HepG2 (cell line): Measurements from ENCODE around the gene ARHGAP45. TPM values are rescaled to one million over a fixed set of nuclear protein-coding genes. Genes with fewer than 3 reads are reported as not detected.

ENCODE experiments used
- ADNP ChIP-seq: sonication (generic); formaldehyde crosslinking; IDR thresholded peaks from 2 replicates; pipeline ENCODE4 v1.4.0; 2020; ENCODE audit warnings: missing genetic modification reagents
- CCDC6 ChIP-seq: sonication (generic); formaldehyde crosslinking; IDR thresholded peaks from 2 replicates; pipeline ENCODE4 v1.8.1; 2022; ENCODE audit warnings: mild to moderate bottlenecking, missing genetic modification reagents, moderate library complexity
- KLF15 ChIP-seq: sonication (generic); formaldehyde crosslinking; IDR thresholded peaks from 2 replicates; pipeline ENCODE4 v1.8.1; 2023; ENCODE audit warnings: borderline replicate concordance, mild to moderate bottlenecking, inconsistent platforms, missing genetic modification reagents, mixed read lengths
- MEIS2 ChIP-seq: sonication (generic); formaldehyde crosslinking; IDR thresholded peaks from 2 replicates; pipeline ENCODE4 v1.9.0; 2021; ENCODE audit warnings: mild to moderate bottlenecking, missing genetic modification reagents
- MLLT10 ChIP-seq: sonication (generic); formaldehyde crosslinking; IDR thresholded peaks from 2 replicates; pipeline ENCODE4 v1.4.0; 2020; ENCODE audit warnings: missing genetic modification reagents
- NFATC3 ChIP-seq: sonication (generic); formaldehyde crosslinking; IDR thresholded peaks from 2 replicates; pipeline ENCODE4 v1.5.1; 2020; ENCODE audit warnings: mild to moderate bottlenecking, missing genetic modification reagents
- NFE2 ChIP-seq: sonication (generic); formaldehyde crosslinking; IDR thresholded peaks from 2 replicates; pipeline ENCODE4 v1.4.0; 2020; ENCODE audit warnings: missing genetic modification reagents
- RFXANK ChIP-seq: IDR thresholded peaks from 2 replicates; pipeline ENCODE4 v1.6.1; 2016
- ZMYM3 ChIP-seq: sonication (generic); formaldehyde crosslinking; IDR thresholded peaks from 2 replicates; pipeline ENCODE4 v1.5.1; 2020; ENCODE audit warnings: mild to moderate bottlenecking, missing genetic modification reagents
- ZNF672 ChIP-seq: sonication (generic); formaldehyde crosslinking; IDR thresholded peaks from 2 replicates; pipeline ENCODE4 v1.8.1; 2022; ENCODE audit warnings: missing genetic modification reagents
- ZNF788 ChIP-seq: sonication (generic); formaldehyde crosslinking; IDR thresholded peaks from 2 replicates; pipeline ENCODE4 v1.5.0; 2020; ENCODE audit warnings: mild to moderate bottlenecking, missing genetic modification reagents, borderline replicate concordance
- polyA plus RNA-seq, 8 experiments: library from polyadenylated mRNA; depleted of rRNA in 3 of 8; stranded (reverse) in 7 of 8; unstranded in 1 of 8; fragments of >200 nt; fragmentation: Illumina TruSeq in 4 of 8; extraction: Trizol in 4 of 8; gene quantifications; 2 replicates each; pipeline versions ENCODE4 v1.2.1 to v1.2.3, GENCODE V29; 2011 to 2016; ENCODE audit warnings: low read depth in 4 of 8, missing spikeins in 1 of 8, mixed read lengths in 1 of 8; ENCODE audit not compliant: insufficient read depth in 1 of 8
- total RNA-seq, 5 experiments: library from RNA; depleted of rRNA; stranded (reverse); fragments of >200 nt; fragmentation: Illumina TruSeq; extraction: Trizol; gene quantifications; 2 replicates each; pipeline ENCODE4 v1.2.3, GENCODE V29; 2016; ENCODE audit warnings: low read depth in 1 of 5
- TF ChIP-seq, protein P1 (sequence below): sonication (generic); formaldehyde crosslinking; IDR thresholded peaks from 2 replicates; pipeline ENCODE4 v1.4.0; 2020; ENCODE audit warnings: missing genetic modification reagents, borderline replicate concordance
- TF ChIP-seq, protein P2 (sequence below): sonication (generic); formaldehyde crosslinking; IDR thresholded peaks from 2 replicates; pipeline ENCODE4 v1.5.0; 2020; ENCODE audit warnings: missing genetic modification reagents
- TF ChIP-seq, protein P3 (sequence below): conservative IDR thresholded peaks from 2 replicates; pipeline ENCODE4 v1.6.1; 2018; ENCODE audit warnings: missing genetic modification reagents
- TF ChIP-seq, protein P4 (sequence below): sonication (generic); formaldehyde crosslinking; IDR thresholded peaks from 2 replicates; pipeline ENCODE4 v1.5.0; 2020; ENCODE audit warnings: missing genetic modification reagents
- TF ChIP-seq, protein P5 (sequence below): sonication (generic); formaldehyde crosslinking; IDR thresholded peaks from 2 replicates; pipeline ENCODE4 v1.4.0; 2020; ENCODE audit warnings: missing genetic modification reagents

The ARHGAP45 gene
- total and polyA plus RNA-seq, 2 of the 13 experiments (the other 11 are each of a cell fraction or from before 2014, with no cell fraction given), result 0.84 to 32.0 TPM

DNA sequence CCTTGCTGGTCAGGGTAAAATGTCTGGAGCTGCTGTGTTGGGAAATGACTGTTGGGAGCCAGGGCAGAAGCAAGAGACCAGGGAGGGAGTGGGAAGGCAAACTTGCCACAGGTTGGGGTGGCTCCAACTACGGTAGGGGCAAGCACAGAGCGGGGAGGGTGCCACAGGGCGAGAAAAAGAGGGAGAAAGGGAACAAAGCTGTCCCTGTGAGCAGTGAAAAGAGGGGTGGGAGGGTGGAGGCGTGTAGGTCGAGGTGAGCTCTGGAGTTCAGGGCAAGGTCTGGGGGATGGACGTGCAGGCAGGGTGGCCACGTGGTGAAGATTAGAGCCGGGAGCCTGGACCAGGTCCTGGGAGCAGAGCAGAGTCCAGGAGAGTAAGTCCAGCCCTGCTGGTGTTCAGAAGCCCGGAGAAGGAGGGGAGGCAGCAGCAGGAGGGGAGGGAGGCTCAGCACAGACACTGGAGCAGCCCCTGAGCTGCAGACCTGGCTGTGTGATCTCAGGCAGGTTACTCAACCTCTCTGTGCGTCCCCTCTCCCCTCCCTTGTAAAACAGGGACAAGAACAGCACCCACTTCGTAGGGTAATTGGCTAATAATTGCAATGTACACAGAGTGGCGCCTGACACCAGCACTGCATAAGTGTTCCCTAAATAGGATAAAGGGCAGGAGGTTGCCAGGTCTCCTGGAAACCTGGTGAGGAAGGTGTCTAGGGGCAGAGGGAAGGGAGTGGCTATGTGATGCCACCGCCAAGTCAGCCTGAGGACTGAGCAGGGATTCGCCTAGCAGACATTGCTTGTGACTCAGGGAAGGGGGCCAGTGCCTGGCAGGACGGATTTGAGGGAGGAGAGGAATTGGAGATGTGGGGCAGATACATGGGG is 31.4 kb downstream of the ARHGAP45 start (continued):
- TF ChIP-seq, protein P1, sequence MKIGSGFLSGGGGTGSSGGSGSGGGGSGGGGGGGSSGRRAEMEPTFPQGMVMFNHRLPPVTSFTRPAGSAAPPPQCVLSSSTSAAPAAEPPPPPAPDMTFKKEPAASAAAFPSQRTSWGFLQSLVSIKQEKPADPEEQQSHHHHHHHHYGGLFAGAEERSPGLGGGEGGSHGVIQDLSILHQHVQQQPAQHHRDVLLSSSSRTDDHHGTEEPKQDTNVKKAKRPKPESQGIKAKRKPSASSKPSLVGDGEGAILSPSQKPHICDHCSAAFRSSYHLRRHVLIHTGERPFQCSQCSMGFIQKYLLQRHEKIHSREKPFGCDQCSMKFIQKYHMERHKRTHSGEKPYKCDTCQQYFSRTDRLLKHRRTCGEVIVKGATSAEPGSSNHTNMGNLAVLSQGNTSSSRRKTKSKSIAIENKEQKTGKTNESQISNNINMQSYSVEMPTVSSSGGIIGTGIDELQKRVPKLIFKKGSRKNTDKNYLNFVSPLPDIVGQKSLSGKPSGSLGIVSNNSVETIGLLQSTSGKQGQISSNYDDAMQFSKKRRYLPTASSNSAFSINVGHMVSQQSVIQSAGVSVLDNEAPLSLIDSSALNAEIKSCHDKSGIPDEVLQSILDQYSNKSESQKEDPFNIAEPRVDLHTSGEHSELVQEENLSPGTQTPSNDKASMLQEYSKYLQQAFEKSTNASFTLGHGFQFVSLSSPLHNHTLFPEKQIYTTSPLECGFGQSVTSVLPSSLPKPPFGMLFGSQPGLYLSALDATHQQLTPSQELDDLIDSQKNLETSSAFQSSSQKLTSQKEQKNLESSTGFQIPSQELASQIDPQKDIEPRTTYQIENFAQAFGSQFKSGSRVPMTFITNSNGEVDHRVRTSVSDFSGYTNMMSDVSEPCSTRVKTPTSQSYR (CRISPR knock-in tag), result no peak
- TF ChIP-seq, protein P2, sequence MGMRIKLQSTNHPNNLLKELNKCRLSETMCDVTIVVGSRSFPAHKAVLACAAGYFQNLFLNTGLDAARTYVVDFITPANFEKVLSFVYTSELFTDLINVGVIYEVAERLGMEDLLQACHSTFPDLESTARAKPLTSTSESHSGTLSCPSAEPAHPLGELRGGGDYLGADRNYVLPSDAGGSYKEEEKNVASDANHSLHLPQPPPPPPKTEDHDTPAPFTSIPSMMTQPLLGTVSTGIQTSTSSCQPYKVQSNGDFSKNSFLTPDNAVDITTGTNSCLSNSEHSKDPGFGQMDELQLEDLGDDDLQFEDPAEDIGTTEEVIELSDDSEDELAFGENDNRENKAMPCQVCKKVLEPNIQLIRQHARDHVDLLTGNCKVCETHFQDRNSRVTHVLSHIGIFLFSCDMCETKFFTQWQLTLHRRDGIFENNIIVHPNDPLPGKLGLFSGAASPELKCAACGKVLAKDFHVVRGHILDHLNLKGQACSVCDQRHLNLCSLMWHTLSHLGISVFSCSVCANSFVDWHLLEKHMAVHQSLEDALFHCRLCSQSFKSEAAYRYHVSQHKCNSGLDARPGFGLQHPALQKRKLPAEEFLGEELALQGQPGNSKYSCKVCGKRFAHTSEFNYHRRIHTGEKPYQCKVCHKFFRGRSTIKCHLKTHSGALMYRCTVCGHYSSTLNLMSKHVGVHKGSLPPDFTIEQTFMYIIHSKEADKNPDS (CRISPR knock-in tag), result no peak
- no peak for TF ChIP-seq NFE2 (CRISPR knock-in tag)
- TF ChIP-seq MEIS2, result no peak
- TF ChIP-seq, protein P3, sequence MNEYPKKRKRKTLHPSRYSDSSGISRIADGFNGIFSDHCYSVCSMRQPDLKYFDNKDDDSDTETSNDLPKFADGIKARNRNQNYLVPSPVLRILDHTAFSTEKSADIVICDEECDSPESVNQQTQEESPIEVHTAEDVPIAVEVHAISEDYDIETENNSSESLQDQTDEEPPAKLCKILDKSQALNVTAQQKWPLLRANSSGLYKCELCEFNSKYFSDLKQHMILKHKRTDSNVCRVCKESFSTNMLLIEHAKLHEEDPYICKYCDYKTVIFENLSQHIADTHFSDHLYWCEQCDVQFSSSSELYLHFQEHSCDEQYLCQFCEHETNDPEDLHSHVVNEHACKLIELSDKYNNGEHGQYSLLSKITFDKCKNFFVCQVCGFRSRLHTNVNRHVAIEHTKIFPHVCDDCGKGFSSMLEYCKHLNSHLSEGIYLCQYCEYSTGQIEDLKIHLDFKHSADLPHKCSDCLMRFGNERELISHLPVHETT (CRISPR knock-in tag), result 0 out of 2 replicates have a peak, but pooled peaks have one; percentile 32
- no peak for TF ChIP-seq ZNF672
- TF ChIP-seq, protein P4, sequence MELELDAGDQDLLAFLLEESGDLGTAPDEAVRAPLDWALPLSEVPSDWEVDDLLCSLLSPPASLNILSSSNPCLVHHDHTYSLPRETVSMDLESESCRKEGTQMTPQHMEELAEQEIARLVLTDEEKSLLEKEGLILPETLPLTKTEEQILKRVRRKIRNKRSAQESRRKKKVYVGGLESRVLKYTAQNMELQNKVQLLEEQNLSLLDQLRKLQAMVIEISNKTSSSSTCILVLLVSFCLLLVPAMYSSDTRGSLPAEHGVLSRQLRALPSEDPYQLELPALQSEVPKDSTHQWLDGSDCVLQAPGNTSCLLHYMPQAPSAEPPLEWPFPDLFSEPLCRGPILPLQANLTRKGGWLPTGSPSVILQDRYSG (CRISPR knock-in tag), result no peak
- no peak for TF ChIP-seq KLF15
- peak; percentile 96 for TF ChIP-seq ADNP
- TF ChIP-seq RFXANK (CRISPR knock-in tag), result no peak
- TF ChIP-seq ZMYM3, result peak; percentile 99
- TF ChIP-seq, protein P5, sequence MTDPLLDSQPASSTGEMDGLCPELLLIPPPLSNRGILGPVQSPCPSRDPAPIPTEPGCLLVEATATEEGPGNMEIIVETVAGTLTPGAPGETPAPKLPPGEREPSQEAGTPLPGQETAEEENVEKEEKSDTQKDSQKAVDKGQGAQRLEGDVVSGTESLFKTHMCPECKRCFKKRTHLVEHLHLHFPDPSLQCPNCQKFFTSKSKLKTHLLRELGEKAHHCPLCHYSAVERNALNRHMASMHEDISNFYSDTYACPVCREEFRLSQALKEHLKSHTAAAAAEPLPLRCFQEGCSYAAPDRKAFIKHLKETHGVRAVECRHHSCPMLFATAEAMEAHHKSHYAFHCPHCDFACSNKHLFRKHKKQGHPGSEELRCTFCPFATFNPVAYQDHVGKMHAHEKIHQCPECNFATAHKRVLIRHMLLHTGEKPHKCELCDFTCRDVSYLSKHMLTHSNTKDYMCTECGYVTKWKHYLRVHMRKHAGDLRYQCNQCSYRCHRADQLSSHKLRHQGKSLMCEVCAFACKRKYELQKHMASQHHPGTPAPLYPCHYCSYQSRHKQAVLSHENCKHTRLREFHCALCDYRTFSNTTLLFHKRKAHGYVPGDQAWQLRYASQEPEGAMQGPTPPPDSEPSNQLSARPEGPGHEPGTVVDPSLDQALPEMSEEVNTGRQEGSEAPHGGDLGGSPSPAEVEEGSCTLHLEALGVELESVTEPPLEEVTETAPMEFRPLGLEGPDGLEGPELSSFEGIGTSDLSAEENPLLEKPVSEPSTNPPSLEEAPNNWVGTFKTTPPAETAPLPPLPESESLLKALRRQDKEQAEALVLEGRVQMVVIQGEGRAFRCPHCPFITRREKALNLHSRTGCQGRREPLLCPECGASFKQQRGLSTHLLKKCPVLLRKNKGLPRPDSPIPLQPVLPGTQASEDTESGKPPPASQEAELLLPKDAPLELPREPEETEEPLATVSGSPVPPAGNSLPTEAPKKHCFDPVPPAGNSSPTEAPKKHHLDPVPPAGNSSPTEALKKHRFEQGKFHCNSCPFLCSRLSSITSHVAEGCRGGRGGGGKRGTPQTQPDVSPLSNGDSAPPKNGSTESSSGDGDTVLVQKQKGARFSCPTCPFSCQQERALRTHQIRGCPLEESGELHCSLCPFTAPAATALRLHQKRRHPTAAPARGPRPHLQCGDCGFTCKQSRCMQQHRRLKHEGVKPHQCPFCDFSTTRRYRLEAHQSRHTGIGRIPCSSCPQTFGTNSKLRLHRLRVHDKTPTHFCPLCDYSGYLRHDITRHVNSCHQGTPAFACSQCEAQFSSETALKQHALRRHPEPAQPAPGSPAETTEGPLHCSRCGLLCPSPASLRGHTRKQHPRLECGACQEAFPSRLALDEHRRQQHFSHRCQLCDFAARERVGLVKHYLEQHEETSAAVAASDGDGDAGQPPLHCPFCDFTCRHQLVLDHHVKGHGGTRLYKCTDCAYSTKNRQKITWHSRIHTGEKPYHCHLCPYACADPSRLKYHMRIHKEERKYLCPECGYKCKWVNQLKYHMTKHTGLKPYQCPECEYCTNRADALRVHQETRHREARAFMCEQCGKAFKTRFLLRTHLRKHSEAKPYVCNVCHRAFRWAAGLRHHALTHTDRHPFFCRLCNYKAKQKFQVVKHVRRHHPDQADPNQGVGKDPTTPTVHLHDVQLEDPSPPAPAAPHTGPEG, result no peak
- TF ChIP-seq MLLT10 (CRISPR knock-in tag), result no peak
- TF ChIP-seq ZNF788 (CRISPR knock-in tag), result peak; percentile 29; the same call in 1 of the 2 replicates
- TF ChIP-seq NFATC3 (CRISPR knock-in tag), result no peak
- 0 out of 2 replicates have a peak, but pooled peaks have one; percentile 61 for TF ChIP-seq CCDC6 (CRISPR knock-in tag)
